GM19025 (cell line): ENCODE measurements around the gene KIAA0408.
A peak's percentile ranks its signal among the peaks of the same experiment; 100 is the strongest.

Experiments
- ATAC-seq: cut with Tn5 transposase; IDR thresholded peaks from one replicate; pipeline ENCODE4 v1.9.1; 2021; ENCODE audit warnings: mild to moderate bottlenecking, low read depth, moderate library complexity; ENCODE audit not compliant: unreplicated experiment

The KIAA0408 gene

GRCh38 chr6:127459231-127459641, at the start of gene KIAA0408:
TSS of gene KIAA0408 (minus strand) at chr6:127459389. CDS start at chr6:127453981, 5,408 bp downstream.
- ATAC-seq: no peak

DNA sequence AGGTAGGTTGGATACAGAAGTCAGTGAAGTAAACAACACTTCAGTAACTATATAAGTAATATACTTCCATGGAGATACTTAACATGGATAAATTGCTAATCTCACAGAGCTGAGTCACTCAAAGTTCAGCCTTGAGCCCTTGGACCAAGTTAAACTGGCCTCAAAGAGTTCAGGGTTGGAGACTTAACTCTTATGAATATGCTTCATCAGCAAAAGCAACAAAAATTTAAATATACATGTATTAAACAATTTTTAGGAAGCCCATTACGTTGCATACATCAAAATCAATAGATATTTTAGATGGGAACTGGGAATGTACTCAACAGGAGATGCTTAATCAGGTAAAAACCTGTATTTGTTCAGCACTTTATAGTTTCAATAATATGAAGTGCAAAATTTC, 47.7 kb upstream of the KIAA0408 start:
- no peak for ATAC-seq

GRCh38 chr6:127503022-127503421, 43.8 kb upstream of the KIAA0408 start:
- no peak for ATAC-seq

DNA sequence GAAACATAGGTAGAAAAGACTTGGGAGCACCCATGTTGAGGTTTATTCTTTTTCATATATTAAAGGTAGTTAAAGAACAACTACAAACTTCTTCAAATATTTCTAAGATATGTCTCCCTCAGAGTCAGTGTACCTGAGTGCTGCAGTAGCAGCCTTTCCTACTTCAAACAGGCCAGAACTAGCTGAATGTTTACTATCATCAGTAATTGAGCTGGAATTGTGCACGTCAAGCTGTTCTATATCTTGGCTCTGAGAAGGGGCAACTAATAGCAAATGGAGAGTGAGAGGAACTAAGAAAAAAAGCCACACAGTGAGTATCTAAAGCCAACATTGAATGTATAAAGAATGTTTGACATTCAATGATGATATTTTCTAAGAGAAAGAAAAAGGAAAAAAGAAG, 38.2 kb upstream of the KIAA0408 start:
- ATAC-seq: no peak

DNA sequence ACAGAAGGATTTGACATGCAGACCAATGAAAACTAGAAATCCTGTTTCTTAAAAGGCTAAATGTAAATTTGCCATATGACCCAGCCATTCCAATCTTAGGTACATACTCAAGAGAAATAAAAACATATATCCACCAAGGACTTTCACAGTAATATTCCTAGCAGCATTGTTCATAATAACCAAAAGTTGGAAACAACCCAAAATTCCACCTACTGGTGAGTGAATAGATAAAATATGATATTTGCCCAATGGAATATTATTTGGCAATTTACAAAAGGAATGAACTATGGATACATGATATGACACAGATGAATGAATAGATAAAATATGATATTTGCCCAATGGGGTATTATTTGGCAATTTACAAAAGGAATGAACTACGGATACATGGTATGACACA, 37.3 kb upstream of the KIAA0408 start:
- ATAC-seq: no peak

DNA sequence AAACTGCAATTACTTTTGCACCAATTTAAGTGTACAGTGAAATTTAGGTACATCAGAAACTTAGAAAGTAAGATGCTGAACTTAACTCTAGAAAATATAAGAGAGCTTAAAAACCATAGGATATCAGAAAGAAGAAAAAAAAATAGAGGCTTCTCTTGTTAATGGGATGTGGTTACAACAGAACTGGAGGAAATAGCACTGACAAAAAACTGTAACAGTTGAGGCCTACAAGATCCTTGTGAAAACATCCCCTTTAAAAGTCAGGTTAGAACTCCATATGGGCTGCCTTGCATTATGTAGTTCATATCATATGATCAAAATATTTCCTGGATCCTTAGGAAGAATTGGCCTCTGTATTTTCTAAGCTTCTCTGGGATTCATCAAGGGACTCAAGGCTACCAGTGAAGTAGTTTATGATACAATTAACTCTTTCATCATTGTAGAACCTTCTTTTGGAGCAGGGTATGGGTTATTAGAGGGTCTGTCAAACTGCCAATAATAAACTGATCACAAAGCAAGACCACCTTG, 35.1 kb upstream of the KIAA0408 start:
- ATAC-seq: no peak

DNA sequence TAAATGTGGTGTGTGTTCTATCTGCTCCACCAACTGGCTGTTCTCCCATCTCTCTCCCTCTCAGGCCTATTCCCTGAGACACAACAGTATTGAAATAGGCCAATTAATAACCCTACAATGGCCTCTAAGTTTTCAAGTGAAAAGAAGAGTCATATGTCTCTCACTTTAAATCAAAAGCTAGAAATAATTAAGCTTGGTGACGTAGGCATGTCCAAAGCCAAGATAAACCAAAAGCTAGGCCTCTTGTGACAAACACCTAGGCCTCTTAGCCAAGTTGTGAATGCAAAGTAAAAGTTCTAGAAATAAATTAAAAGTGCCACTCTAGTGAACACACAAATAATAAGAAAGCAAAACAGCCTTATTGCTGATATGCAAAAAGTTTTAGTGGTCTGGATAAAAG, 30.1 kb upstream of the KIAA0408 start:
- ATAC-seq: no peak

- ATAC-seq: no peak
Measured at GRCh38 chr6:127486934-127487333, 27.7 kb upstream of the KIAA0408 start.

DNA sequence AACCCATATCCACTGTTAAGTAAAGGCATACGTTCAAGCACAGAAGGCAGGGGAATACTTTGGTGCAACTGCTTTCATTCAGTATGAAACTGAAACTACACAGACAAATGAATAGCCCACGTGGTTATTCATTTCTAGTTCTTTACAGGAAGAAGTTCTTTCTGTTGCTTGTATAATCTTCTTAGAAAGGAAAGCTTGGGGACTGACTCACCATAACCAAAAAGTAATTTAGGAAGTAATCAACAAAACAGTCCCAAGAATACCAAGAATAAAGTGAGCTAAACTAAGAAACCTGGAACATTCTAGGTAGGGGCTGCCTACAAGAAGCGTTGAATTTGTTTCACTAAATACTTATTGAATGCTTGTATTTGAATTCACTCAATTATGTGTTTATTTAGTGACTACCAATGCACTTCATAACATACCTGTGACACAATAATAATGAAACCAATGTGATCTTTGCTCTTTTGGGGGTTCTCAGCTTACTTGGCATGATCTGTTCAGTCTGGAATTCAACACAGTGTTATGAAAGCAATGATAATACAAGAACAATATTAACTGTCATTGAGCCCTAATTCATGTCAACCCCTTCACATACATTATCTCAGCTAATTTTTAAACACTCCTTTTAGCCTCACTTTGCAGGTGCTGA, 25.1 kb upstream of the KIAA0408 start:
- ATAC-seq: peak; percentile 97

DNA sequence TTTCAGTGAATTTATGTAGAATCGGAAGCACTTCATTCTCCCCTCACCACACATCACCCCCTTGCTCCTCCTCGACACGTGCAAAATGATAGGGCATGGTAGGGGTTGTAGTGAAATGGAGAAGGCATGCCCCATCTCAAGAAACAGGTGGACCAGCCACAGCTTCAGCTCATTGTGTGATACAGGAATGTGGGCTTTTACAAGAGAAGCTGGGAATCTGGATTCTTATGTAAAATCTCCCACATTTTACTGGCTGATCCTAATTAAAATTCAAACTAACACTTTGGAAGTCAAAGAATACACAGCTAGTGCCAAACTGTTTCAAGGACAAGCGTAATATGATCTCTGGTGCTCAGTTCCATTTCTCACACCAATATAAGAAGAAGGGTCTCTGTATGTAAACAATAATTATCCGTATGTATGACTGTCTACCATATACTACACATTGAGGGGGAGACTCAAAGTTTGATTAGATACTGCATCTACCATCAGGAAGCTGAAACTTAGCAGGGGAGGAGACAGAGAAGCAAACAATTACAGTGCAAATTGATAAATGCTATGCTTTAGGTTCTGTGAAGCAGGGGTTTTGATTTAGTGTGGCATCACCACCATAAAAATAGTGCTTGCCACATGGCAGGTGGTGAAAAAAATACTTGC, 24.3 kb upstream of the KIAA0408 start:
- ATAC-seq: peak; percentile 20

DNA sequence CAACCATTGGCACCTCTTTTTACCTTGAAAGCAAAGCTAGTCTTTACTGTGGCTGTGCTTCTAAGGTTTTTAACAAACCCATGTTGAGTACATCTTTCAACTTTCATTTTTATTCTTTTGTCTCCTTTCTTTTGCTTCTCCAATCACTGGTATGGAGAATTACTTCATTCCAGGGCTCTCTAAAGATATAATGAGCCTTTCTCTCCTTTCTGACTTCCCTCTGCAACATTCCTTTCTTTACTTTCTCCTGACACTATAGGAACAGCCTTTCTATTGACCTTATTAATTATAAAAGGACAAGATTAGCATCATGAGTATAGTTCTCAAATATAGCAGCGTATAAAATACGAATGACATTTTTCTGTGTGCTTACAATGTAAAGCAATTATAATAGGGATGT, 23.1 kb upstream of the KIAA0408 start:
- no peak for ATAC-seq

DNA sequence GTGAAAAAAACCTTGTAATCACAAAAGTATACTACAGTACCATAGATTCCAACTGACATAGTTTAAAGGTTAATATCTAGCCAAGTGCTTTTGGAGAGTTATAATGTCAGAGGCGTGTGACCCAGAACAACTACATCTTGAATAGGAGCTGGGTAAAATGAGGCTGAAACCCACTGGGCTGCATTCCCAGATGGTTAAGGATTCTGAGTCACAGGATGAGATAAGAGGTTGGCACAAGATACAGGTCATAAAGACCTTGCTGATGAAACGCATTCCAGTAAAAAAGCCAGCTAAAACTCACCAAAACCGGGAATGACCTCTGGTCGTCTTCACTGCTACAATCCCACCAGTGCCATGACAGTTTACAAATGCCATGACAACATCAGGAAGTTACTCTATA, 22.4 kb upstream of the KIAA0408 start:
- ATAC-seq: no peak

GRCh38 chr6:127481111-127481510, 21.9 kb upstream of the KIAA0408 start:
- ATAC-seq: no peak

- no peak for ATAC-seq
Measured at GRCh38 chr6:127477658-127478057, 18.5 kb upstream of the KIAA0408 start.

GRCh38 chr6:127475823-127476176, 16.6 kb upstream of the KIAA0408 start:
- no peak for ATAC-seq

- no peak for ATAC-seq
Measured at GRCh38 chr6:127475135-127475822, 16.1 kb upstream of the KIAA0408 start.

DNA sequence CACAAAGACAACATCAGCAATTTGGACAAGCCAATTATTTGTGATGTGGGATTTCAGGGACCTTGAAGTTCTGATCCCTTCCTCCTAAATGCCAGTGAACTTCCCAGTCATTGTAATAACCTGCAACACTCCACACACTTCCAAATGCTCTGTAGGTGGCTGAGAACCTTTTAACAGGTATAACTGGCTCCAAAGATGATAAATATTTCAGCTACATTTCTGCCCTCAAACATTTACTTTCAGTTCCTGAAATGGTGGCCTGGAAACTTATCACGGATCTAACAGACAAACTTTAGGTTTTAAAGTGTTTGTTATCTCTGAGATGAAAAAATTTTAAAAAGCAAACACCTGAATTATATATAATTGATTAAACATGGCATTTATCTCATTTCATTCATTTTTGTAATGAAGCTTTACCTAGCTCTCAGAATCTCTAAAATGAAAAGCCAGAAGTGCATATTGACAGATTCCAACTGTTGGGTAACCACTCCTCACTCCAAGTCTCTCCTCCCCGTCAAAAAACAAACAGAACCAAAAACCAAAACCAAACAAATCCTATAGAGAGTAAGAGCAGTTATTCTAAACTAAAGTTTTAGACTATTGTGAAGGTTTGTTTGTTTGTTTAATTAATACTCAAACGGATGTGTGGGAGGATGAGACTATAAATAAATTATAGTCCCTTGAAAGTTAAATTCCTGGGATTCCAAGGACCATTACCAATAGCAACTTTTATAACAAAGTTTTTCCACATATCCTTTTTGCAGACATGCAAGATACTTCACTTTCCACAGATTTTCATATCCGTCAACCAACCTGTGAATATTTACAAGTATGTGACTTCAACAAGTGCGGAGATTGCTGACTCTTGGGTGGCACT, 12.4 kb upstream of the KIAA0408 start:
- ATAC-seq: no peak

DNA sequence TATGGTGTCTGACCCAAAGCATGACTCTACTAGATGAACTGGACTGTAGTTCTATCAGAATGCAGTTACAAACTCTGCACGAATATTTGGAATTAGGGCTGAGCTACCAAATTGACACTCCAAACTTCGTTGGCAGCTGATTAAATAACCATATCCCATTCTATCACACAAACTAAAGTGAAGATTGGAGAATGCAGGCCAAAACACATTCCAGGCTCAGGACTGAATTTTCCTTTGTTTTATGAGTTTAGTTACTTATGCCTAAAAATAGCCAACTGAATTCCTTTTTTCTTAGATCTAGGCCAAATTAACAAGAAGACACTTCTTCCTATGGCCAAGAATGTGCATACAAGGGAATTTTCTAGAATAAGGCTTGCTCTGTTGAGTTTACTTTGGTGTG, 9.7 kb upstream of the KIAA0408 start:
- no peak for ATAC-seq

DNA sequence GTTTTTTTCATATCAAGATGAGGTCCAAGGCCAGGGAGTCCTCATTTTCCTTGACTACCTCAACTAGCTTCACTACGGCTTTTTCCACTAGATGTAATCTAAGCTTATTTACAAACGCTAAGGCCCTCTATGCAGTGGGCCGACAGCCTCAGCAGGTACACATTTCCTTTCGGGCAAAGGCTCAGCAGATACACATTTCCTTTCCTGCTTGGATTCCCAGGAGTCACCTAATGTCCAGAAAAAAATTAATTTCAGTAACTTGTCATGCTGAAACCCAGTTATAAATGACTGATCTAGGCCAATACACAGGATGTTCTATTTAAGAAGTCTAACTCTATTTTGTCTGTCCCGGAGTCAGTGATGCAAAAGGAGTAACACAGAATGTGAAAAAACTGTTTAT, 7.2 kb upstream of the KIAA0408 start:
- ATAC-seq: no peak

- ATAC-seq: peak; percentile 85
Measured at GRCh38 chr6:127464881-127465459, 5.8 kb upstream of the KIAA0408 start.
